Endometrial microvascular endothelial cells (primary cell): ENCODE measurements around the gene CHD6. TPM values are rescaled to one million over a fixed set of nuclear protein-coding genes. Genes with fewer than 3 reads are reported as not detected.

Source experiments
- in situ Hi-C: cut with HindIII; loops from 2 replicates; pipeline ENCODE4 v1.10.0; 2017; ENCODE audit warnings: low sequenced_read_pairs, low pct_unique_long_range_greater_than_20kb; ENCODE audit errors: inconsistent ontology term
- total RNA-seq: library from RNA; depleted of rRNA; stranded (reverse); fragments of >200 nt; gene quantifications from one replicate; pipeline ENCODE4 v1.2.3, GENCODE V29; 2015; ENCODE audit errors: inconsistent ontology term

Gene CHD6
- total RNA-seq, 1 donor from 2014 or later = 5.6 TPM

GRCh38 chr20:41454250-41454649, 163.9 kb downstream of the CHD6 start:
- in situ Hi-C loops = no loop called here

DNA sequence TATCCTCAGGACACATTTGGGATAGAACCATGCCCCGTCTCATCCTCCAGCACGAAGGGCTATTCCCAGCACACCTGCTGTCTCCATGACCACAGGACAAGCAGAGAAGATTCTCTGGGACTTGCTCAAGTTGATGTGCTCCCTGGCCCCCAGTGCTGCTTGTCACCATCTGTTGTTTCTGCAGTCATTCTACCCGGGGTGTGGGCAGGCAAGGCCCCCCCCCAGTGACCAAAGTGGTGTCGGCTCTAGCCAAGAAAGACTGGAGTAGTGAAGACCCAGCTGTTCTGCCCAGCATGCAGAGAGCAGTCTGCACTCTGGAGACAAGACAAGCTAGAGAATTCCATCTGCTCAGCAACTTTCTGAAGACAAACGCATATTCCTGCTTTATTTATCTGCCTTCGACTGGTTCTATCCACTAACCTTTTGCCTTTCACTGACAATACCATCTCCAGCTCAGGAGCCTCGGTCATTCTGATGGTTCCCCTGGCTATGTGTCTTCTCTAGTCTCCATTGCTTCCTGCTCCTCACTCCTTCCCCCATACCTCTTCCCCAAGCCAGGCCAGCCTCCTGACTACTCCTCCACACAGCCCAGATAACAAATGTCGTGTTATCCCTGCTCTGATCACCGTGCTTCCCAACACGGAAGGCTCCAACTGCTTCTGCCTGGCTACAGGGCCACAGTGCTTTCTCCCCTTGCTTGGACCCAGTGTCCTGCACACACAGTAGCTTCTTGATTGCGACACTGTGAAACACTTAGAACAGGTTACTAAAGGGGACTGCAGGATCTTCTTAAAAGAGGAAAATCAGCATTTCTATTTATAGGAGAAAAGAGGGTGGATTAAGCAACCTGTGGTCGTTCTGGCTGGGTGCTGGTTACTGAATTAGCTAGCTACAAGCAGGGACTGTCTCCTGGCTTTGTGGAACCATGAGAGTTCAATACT, 164.9 kb downstream of the CHD6 start:
- in situ Hi-C loops = no loop called here

DNA sequence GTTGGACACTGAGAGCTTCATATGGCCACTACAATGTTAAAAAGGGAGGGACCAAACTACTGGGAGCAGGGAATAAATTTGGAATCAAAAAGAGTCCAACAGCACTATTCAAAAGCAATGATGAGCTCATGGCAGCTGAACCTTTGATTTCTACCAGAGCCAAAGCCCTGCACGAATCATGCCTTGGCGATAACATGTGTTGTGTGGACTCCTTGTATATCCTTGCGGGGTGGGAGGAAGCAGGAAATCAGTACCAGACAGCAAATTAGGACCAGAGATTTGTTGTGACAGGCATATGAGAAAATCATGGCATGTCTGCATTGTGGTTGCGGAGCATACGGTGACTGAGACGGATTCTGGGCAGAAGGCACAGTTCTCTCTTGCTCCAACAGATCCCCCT, 166.0 kb downstream of the CHD6 start:
- in situ Hi-C loops = no loop called here

DNA sequence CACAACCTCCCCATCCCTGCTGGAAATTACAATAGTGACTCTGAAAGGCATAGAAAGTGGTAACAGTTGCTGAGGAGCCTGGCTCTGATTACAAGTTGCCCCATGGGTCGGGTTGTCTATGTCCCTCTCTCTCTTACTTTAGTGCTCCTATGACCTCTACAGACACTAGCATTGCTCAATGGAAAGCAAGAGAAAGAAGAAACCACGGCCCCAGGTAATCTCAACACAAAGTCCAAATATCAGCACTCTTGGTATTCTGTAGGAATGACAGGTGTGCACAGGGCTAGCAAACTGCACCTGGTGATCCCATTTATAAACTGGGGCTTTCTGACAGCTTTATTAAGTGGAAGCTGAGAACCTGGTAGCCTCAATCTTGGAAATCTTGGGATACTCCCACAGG, 171.2 kb downstream of the CHD6 start:
- in situ Hi-C loops = no loop called here

DNA sequence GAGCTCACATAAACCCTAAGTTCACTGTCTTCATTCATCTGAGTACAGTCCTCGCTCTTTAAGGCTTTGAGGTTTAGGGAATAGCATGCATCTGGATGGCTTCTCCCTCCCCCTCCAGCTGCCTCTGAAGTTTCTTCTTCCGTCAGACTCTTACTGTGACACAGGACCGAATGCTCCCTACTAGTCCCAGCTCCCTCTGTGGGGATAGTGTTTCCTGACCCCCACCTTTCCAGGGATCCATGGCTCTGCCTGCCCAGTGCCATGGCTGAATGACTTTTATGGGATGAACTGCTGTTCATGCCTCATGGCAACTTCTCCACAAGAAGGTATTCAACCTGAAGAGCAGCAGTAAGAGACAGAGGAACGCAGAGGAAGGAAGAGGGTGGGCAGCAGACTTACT, 171.7 kb downstream of the CHD6 start:
- in situ Hi-C loops = no loop called here

DNA sequence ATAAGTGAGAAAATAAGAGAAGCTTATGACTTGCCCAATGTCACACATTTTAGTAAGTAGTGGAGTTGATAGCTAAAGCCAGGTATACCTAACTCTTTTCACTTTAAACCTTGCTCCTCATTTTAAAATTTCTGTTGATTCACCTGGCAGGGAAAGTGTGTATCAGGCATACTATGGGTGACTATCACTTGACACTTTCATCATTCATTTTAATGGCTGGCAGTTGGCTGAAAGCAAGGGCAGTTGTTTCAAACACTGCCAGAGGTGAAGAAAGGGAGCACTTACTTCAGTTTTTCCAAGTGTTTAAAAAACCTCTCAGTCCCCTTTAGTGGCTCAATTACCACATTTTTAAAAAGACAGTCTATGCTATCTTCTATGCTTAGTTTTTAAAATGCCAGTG, 173.4 kb downstream of the CHD6 start:
- in situ Hi-C loops = no loop called here

GRCh38 chr20:41443691-41444090, 174.5 kb downstream of the CHD6 start:
- in situ Hi-C loops = no loop called here

DNA sequence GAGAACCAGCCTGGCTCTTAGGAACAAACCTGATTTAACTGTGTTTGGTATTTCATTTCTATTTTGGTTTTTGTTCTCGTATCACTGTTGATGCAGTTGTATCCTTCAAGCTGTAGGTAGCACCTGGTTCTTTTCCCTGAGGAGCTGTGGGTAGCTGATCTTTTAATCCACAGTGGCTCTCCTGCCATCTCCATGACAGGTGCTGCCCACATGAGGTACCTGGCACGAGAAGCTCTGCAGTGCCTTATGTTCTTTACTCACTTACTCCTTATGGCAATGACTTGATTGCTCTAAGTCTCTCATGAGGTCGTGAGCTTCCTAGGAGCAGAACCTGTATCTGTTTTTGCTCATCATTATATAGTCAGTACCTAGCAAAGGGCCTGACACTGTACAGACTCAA, 177.3 kb downstream of the CHD6 start:
- in situ Hi-C loops = no loop called here

GRCh38 chr20:41437836-41438235, 180.3 kb downstream of the CHD6 start:
- in situ Hi-C loops = no loop called here

DNA sequence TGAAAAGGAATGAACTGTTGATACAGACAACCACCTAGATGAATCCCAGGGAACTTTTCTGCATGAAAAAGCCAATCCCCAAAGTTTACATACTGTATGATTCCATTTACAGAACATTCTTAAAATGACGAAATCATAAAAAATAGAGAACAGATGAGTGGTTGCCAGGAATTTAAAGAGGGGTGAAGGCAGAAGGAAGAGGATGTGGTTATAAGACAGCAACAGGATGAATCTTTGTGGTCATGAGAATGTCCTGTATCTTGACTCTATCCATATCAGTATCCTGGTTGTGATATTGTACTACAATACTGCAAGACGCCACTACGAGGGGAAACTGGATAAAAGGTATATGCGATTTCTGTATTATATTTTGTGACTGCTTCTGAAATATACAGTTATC, 181.5 kb downstream of the CHD6 start:
- in situ Hi-C loops = no loop called here

DNA sequence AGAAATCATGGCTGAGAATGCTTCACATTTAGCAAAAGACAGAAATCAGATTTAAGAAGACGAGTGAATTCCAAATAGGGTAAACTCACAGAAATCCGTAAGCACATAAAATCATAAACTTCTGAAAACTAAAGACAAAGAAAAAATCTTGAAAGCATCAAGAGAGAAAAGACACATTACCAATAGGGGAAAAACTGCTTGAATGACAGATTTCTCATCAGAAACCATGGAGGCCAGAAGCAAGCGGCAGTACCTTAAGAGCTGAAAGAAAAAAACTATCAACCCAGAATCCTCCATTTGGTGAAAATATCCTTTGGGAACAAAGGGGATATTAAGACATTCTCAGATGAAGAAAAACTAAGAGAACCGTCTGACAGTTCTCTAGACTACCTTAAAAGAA, 185.0 kb downstream of the CHD6 start:
- in situ Hi-C loops = no loop called here

- in situ Hi-C loops = no loop called here
Measured at GRCh38 chr20:41432746-41433145, 185.4 kb downstream of the CHD6 start.

- in situ Hi-C loops = no loop called here
Measured at GRCh38 chr20:41428285-41428684, 189.9 kb downstream of the CHD6 start.

- in situ Hi-C loops = no loop called here
Measured at GRCh38 chr20:41427833-41428232, 190.3 kb downstream of the CHD6 start.

DNA sequence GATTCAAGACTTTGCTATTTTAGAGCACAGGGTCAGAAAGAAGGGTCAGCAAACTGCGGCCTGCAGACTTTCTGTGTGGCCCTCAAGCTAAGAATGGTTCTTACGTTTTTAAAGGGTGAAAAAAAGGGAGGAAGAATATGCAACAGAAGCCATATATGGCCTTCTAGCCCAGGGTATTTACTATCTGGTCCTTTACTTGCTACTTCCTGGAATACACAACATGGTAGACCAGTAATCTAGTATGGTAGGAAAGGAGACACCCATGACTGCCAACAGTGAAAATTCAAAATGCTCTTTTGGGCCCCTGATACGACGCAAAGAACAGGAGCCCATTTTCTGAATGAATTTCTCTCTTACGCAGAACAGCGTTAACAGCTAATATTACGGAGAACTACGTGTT, 191.2 kb downstream of the CHD6 start:
- in situ Hi-C loops = no loop called here

- in situ Hi-C loops = no loop called here
Measured at GRCh38 chr20:41426086-41426830, 191.9 kb downstream of the CHD6 start.

- in situ Hi-C loops = no loop called here
Measured at GRCh38 chr20:41425180-41425884, 192.8 kb downstream of the CHD6 start.

- in situ Hi-C loops = no loop called here
Measured at GRCh38 chr20:41424546-41424945, 193.6 kb downstream of the CHD6 start.

- in situ Hi-C loops = no loop called here
Measured at GRCh38 chr20:41424011-41424410, 194.2 kb downstream of the CHD6 start.

GRCh38 chr20:41422953-41423352, 195.2 kb downstream of the CHD6 start:
- in situ Hi-C loops = no loop called here
